ENCODE results near the gene BRF1. TPM values are rescaled to one million over a fixed set of nuclear protein-coding genes. Genes with fewer than 3 reads are reported as not detected.

The BRF1 gene
- total RNA-seq, 1 experiment from 2014 or later: 26.4 TPM

GRCh38 chr14:105161309-105161708 is 139.5 kb downstream of the BRF1 start:
- no peak overlapping the region for H3K4me3 Mint-ChIP-seq

GRCh38 chr14:105160776-105161175 is 140.0 kb downstream of the BRF1 start:
- no peaks in the 10 kb centered on the region for H3K9me3 Mint-ChIP-seq
- no peaks in the 10 kb centered on the region; the same call in 1 of the 2 replicates for H3K4me1 Mint-ChIP-seq
- POLR2A ChIA-PET: interaction anchor here (0.7 kb wide), 1 partner anchor 237 kb away, joined by 3 read pairs; the partner anchor contains the start of gene TEX22
- H3K4me3 Mint-ChIP-seq: no peak overlapping the region
- no peaks in the 10 kb centered on the region; the same call in 1 of the 2 replicates for H3K27me3 Mint-ChIP-seq (ENCODE audit: low read depth)
- H3K36me3 Mint-ChIP-seq: no peaks in the 10 kb centered on the region
- CTCF ChIA-PET: interaction anchor here (0.7 to 1.9 kb wide), 4 partner anchors 67 to 117 kb away, joined by 3 to 6 read pairs (median 5); no protein-coding TSS in a partner anchor
- DNase-seq (ENCODE audit: low spot score) (no peak), ATAC-seq (no peak)
- H3K27ac Mint-ChIP-seq: no peak overlapping the region
- TF ChIP-seq ZNF423 (CRISPR knock-in tag; IDR thresholded peaks at IDR 0.05) (no peak), ZNF263 (CRISPR knock-in tag; IDR thresholded peaks at IDR 0.05; ENCODE audit: low read depth) (no peak), ZNF121 (CRISPR knock-in tag; IDR thresholded peaks at IDR 0.05) (no peak), ZSCAN18 (CRISPR knock-in tag; IDR thresholded peaks at IDR 0.05) (no peak), PRDM15 (CRISPR knock-in tag; IDR thresholded peaks at IDR 0.05) (no peak), RORB (CRISPR knock-in tag; IDR thresholded peaks at IDR 0.05) (no peak), HMGA2 (CRISPR knock-in tag; IDR thresholded peaks at IDR 0.05) (no peak), E2F4 (CRISPR knock-in tag; IDR thresholded peaks at IDR 0.05; ENCODE audit: borderline replicate concordance, low read depth) (no peak), NFYB (CRISPR knock-in tag; conservative IDR thresholded peaks at IDR 0.05; ENCODE audit: low read depth) (no peak), TCF7 (CRISPR knock-in tag; IDR thresholded peaks at IDR 0.05; ENCODE audit: low read depth) (no peak), ZNF232 (CRISPR knock-in tag; IDR thresholded peaks at IDR 0.05) (no peak), FOXK1 (CRISPR knock-in tag; IDR thresholded peaks at IDR 0.05) (no peak), ESRRA (CRISPR knock-in tag; IDR thresholded peaks at IDR 0.05; ENCODE audit: borderline replicate concordance) (no peak)

More at GRCh38 chr14:105161309-105161708, 139.5 kb downstream of the BRF1 start:
- no peaks in the 10 kb centered on the region for H3K36me3 Mint-ChIP-seq
- DNase-seq (ENCODE audit: low spot score) (no peak), ATAC-seq (no peak)
- CTCF ChIA-PET: interaction anchor here (1.1 to 1.9 kb wide), 3 partner anchors 67 to 116 kb away, joined by 3 to 6 read pairs (median 4); no protein-coding TSS in a partner anchor
- no peaks in the 10 kb centered on the region; the same call in 1 of the 2 replicates for H3K27me3 Mint-ChIP-seq (ENCODE audit: low read depth)
- no peaks in the 10 kb centered on the region; the same call in 1 of the 2 replicates for H3K4me1 Mint-ChIP-seq
- no peaks in the 10 kb centered on the region for H3K9me3 Mint-ChIP-seq
- H3K27ac Mint-ChIP-seq: no peak overlapping the region
- TF ChIP-seq ZNF396 (CRISPR knock-in tag; IDR thresholded peaks at IDR 0.05; ENCODE audit: borderline replicate concordance) (no peak), IRF2 (CRISPR knock-in tag; IDR thresholded peaks at IDR 0.05; ENCODE audit: borderline replicate concordance, low read depth) (no peak), USF1 (CRISPR knock-in tag; IDR thresholded peaks at IDR 0.05) (no peak)
- POLR2A ChIA-PET: interaction anchor here (0.7 kb wide), 1 partner anchor 237 kb away, joined by 3 read pairs; the partner anchor contains the start of gene TEX22

Data from WTC11 (cell line).